Liver (tissue), 9 donors: ENCODE results near the gene TMEM119. TPM values are rescaled to one million over a fixed set of nuclear protein-coding genes. Genes with fewer than 3 reads are reported as not detected.

Experiments used
- DNase-seq: peaks from one replicate; pipeline ENCODE4 v3.0.0-alpha.2; 2017; ENCODE audit warnings: low spot score
- H3K27ac ChIP-seq, 2 donors: one replicate each; pipeline ENCODE4 v1.7.0; 2013; ENCODE audit warnings: inconsistent platforms in 2 of 2, low read length in 2 of 2, control low read depth in 1 of 2, low read depth in 1 of 2, mild to moderate bottlenecking in 1 of 2
- H3K27me3 ChIP-seq, 4 donors: one replicate each; pipeline versions ENCODE4 v1.6.1 to v1.7.0; 2013; ENCODE audit warnings: low read length in 3 of 4, inconsistent platforms in 1 of 4, mild to moderate bottlenecking in 1 of 4, moderate library complexity in 1 of 4; ENCODE audit not compliant: control insufficient read depth in 4 of 4, insufficient read depth in 4 of 4
- H3K36me3 ChIP-seq, 4 donors: one replicate each; pipeline versions ENCODE4 v1.6.1 to v1.7.0; 2013; ENCODE audit warnings: low read length in 3 of 4, mild to moderate bottlenecking in 3 of 4, low read depth in 1 of 4, moderate library complexity in 1 of 4; ENCODE audit not compliant: control insufficient read depth in 4 of 4, insufficient read depth in 3 of 4
- H3K4me1 ChIP-seq, 4 donors: one replicate each; pipeline versions ENCODE4 v1.6.1 to v1.7.0; 2013; ENCODE audit warnings: low read length in 3 of 4, mild to moderate bottlenecking in 3 of 4, moderate library complexity in 1 of 4; ENCODE audit not compliant: control insufficient read depth in 4 of 4, insufficient read depth in 4 of 4
- H3K4me3 ChIP-seq, 3 donors: one replicate each; pipeline versions ENCODE4 v1.6.1 to v1.7.0; 2013; ENCODE audit warnings: low read length in 3 of 3, control low read depth in 1 of 3, low read depth in 1 of 3, mild to moderate bottlenecking in 1 of 3
- H3K9ac ChIP-seq, 2 donors: one replicate each; pipeline ENCODE4 v1.7.0; 2013; ENCODE audit warnings: low read length in 2 of 2, mild to moderate bottlenecking in 2 of 2, moderate library complexity in 2 of 2, control low read depth in 1 of 2, low read depth in 1 of 2
- H3K9me3 ChIP-seq, 4 donors: one replicate each; pipeline versions ENCODE4 v1.6.1 to v1.7.0; 2013; ENCODE audit warnings: low read length in 3 of 4; ENCODE audit not compliant: control insufficient read depth in 4 of 4
- EGR1 ChIP-seq, 2 donors: IDR thresholded peaks; 2 replicates each; pipeline ENCODE4 v1.6.1; 2016 to 2018; ENCODE audit warnings: antibody characterized with exemption in 2 of 2, low read depth in 2 of 2
- FOXA1 ChIP-seq: IDR thresholded peaks from 2 replicates; pipeline ENCODE4 v1.6.1; 2016; ENCODE audit warnings: antibody characterized with exemption
- FOXA2 ChIP-seq: IDR thresholded peaks from 2 replicates; pipeline ENCODE4 v1.6.1; 2016; ENCODE audit warnings: antibody characterized with exemption
- GABPA ChIP-seq, 2 donors: IDR thresholded peaks in 1 of 2; conservative IDR thresholded peaks in 1 of 2; 2 replicates each; pipeline ENCODE4 v1.6.1; 2016; ENCODE audit warnings: antibody characterized with exemption in 2 of 2, mild to moderate bottlenecking in 1 of 2, moderate library complexity in 1 of 2
- HNF4A ChIP-seq, 2 donors: conservative IDR thresholded peaks; 2 replicates each; pipeline ENCODE4 v1.6.1; 2016; ENCODE audit warnings: antibody characterized with exemption in 2 of 2, mild to moderate bottlenecking in 2 of 2
- HNF4G ChIP-seq: IDR thresholded peaks from 2 replicates; pipeline ENCODE4 v1.6.1; 2016; ENCODE audit warnings: antibody characterized with exemption
- JUND ChIP-seq, 2 donors: IDR thresholded peaks; 2 replicates each; pipeline ENCODE4 v1.6.1; 2016; ENCODE audit warnings: antibody characterized with exemption in 2 of 2
- NR2F2 ChIP-seq: IDR thresholded peaks from 2 replicates; pipeline ENCODE4 v1.6.1; 2016; ENCODE audit warnings: antibody characterized with exemption
- RAD21 ChIP-seq, 2 donors: IDR thresholded peaks; 2 replicates each; pipeline ENCODE4 v1.6.1; 2016; ENCODE audit warnings: antibody characterized with exemption in 2 of 2, mild to moderate bottlenecking in 2 of 2
- RXRA ChIP-seq, 2 donors: IDR thresholded peaks; 2 replicates each; pipeline ENCODE4 v1.6.1; 2017 to 2018; ENCODE audit warnings: antibody characterized with exemption in 2 of 2, mild to moderate bottlenecking in 1 of 2
- SP1 ChIP-seq: IDR thresholded peaks from 2 replicates; pipeline ENCODE4 v1.6.1; 2018; ENCODE audit warnings: antibody characterized with exemption, mild to moderate bottlenecking
- TAF1 ChIP-seq: conservative IDR thresholded peaks from 2 replicates; pipeline ENCODE4 v1.6.1; 2016; ENCODE audit warnings: antibody characterized with exemption, mild to moderate bottlenecking
- YY1 ChIP-seq: IDR thresholded peaks from 2 replicates; pipeline ENCODE4 v1.6.1; 2016; ENCODE audit warnings: antibody characterized with exemption, mild to moderate bottlenecking
- WGBS: extraction: QIAGEN DNeasy Blood & Tissue Kit; methylation state at CpG from one replicate; pipeline ENCODE4 v1.1.7; 2013; 5-methylcytosine and 5-hydroxymethylcytosine counted together
- polyA plus RNA-seq, 2 donors: library from polyadenylated mRNA; stranded (reverse) in 1 of 2; unstranded in 1 of 2; fragments of 200-250 nt in 1 of 2; fragments of >200 nt in 1 of 2; fragmentation: Nextera tagmentation in 1 of 2; extraction: Ambion mirVana in 1 of 2; gene quantifications; one replicate each; pipeline versions ENCODE4 v1.2.1 to v1.2.3, GENCODE V29; 2013 to 2015
- total RNA-seq, 2 donors: library from RNA; depleted of rRNA; stranded (reverse); fragments of >200 nt; gene quantifications; one replicate each; pipeline ENCODE4 v1.2.3, GENCODE V29; 2014
- TF ChIP-seq, protein P1 (sequence below): IDR thresholded peaks from 2 replicates; pipeline ENCODE4 v1.6.1; 2016; ENCODE audit warnings: antibody characterized with exemption
- TF ChIP-seq, protein P2 (sequence below): IDR thresholded peaks from 2 replicates; pipeline ENCODE4 v1.6.1; 2016; ENCODE audit warnings: antibody characterized with exemption
- TF ChIP-seq, protein P3 (sequence below): IDR thresholded peaks from 2 replicates; pipeline ENCODE4 v1.6.1; 2016; ENCODE audit warnings: antibody characterized with exemption, mild to moderate bottlenecking
- TF ChIP-seq, protein P4 (sequence below): fragments of 150-350 bp; IDR thresholded peaks from 2 replicates; pipeline ENCODE4 v1.5.1; 2017; ENCODE audit warnings: improper control_type of control experiment, low read depth, low read length; ENCODE audit not compliant: missing input control
- TF ChIP-seq, protein P5 (sequence below): IDR thresholded peaks from 2 replicates; pipeline ENCODE4 v1.6.1; 2016; ENCODE audit warnings: antibody characterized with exemption
- donor health status: healthy.
- donor health status: healthy.
- donor health status: healthy.
- donor health status: healthy.
- donor health status: healthy.

TMEM119 gene
- total and polyA plus RNA-seq, 4 donors: 0.14 to 2.6 (median 0.38) TPM

DNA sequence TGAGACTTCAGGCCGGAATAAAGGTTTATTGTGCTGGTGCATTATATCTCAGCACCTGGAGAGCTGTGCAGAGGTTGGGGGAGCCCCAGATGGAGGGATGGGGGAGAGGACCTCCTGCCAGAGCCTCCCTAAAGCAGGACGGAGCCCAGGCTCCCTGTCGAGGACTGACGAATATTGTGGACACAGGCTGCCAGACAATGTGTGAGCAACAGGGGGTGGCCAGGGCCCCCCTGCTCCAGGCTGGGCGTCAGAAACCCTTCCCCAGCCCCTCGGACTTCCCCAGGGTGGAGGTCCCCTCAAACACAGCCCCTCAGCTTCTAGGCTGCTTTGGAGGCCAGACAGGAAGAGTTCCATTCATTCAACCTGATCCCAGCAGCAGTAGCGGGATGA lies 8.0 kb downstream of the TMEM119 start:
- no peak overlapping the region for H3K27ac ChIP-seq
- no peak overlapping the region for H3K4me3 ChIP-seq
- no peaks in the 10 kb centered on the region for H3K36me3 ChIP-seq
- no peaks in the 10 kb centered on the region for H3K4me1 ChIP-seq
- no peak overlapping the region for H3K9ac ChIP-seq
- H3K27me3 ChIP-seq: no peaks in the 10 kb centered on the region
- no peaks in the 10 kb centered on the region for H3K9me3 ChIP-seq
- no peak for DNase-seq
- 66% methylated on average over 7 of the region's 7 CpGs for WGBS
- TF ChIP-seq, protein P1, sequence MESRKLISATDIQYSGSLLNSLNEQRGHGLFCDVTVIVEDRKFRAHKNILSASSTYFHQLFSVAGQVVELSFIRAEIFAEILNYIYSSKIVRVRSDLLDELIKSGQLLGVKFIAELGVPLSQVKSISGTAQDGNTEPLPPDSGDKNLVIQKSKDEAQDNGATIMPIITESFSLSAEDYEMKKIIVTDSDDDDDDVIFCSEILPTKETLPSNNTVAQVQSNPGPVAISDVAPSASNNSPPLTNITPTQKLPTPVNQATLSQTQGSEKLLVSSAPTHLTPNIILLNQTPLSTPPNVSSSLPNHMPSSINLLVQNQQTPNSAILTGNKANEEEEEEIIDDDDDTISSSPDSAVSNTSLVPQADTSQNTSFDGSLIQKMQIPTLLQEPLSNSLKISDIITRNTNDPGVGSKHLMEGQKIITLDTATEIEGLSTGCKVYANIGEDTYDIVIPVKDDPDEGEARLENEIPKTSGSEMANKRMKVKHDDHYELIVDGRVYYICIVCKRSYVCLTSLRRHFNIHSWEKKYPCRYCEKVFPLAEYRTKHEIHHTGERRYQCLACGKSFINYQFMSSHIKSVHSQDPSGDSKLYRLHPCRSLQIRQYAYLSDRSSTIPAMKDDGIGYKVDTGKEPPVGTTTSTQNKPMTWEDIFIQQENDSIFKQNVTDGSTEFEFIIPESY: no peak
- TF ChIP-seq, protein P2, sequence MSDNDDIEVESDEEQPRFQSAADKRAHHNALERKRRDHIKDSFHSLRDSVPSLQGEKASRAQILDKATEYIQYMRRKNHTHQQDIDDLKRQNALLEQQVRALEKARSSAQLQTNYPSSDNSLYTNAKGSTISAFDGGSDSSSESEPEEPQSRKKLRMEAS: no peak
- TF ChIP-seq YY1 (no peak), HNF4G (no peak), FOXA2 (no peak), FOXA1 (no peak), NR2F2 (no peak), SP1 (no peak), RXRA (IDR thresholded peaks at IDR 0.05) (no peak), GABPA (IDR thresholded peaks at IDR 0.05 in 1 of 2, conservative IDR thresholded peaks at IDR 0.05 in 1 of 2) (no peak), HNF4A (conservative IDR thresholded peaks at IDR 0.05) (no peak), JUND (IDR thresholded peaks at IDR 0.05) (no peak), RAD21 (IDR thresholded peaks at IDR 0.05) (no peak), EGR1 (IDR thresholded peaks at IDR 0.05; ENCODE audit: low read depth in 2 of 2) (no peak), TAF1 (no peak)
- TF ChIP-seq, protein P3, sequence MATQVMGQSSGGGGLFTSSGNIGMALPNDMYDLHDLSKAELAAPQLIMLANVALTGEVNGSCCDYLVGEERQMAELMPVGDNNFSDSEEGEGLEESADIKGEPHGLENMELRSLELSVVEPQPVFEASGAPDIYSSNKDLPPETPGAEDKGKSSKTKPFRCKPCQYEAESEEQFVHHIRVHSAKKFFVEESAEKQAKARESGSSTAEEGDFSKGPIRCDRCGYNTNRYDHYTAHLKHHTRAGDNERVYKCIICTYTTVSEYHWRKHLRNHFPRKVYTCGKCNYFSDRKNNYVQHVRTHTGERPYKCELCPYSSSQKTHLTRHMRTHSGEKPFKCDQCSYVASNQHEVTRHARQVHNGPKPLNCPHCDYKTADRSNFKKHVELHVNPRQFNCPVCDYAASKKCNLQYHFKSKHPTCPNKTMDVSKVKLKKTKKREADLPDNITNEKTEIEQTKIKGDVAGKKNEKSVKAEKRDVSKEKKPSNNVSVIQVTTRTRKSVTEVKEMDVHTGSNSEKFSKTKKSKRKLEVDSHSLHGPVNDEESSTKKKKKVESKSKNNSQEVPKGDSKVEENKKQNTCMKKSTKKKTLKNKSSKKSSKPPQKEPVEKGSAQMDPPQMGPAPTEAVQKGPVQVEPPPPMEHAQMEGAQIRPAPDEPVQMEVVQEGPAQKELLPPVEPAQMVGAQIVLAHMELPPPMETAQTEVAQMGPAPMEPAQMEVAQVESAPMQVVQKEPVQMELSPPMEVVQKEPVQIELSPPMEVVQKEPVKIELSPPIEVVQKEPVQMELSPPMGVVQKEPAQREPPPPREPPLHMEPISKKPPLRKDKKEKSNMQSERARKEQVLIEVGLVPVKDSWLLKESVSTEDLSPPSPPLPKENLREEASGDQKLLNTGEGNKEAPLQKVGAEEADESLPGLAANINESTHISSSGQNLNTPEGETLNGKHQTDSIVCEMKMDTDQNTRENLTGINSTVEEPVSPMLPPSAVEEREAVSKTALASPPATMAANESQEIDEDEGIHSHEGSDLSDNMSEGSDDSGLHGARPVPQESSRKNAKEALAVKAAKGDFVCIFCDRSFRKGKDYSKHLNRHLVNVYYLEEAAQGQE: no peak
- TF ChIP-seq, protein P4, sequence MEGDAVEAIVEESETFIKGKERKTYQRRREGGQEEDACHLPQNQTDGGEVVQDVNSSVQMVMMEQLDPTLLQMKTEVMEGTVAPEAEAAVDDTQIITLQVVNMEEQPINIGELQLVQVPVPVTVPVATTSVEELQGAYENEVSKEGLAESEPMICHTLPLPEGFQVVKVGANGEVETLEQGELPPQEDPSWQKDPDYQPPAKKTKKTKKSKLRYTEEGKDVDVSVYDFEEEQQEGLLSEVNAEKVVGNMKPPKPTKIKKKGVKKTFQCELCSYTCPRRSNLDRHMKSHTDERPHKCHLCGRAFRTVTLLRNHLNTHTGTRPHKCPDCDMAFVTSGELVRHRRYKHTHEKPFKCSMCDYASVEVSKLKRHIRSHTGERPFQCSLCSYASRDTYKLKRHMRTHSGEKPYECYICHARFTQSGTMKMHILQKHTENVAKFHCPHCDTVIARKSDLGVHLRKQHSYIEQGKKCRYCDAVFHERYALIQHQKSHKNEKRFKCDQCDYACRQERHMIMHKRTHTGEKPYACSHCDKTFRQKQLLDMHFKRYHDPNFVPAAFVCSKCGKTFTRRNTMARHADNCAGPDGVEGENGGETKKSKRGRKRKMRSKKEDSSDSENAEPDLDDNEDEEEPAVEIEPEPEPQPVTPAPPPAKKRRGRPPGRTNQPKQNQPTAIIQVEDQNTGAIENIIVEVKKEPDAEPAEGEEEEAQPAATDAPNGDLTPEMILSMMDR: no peak
- TF ChIP-seq, protein P5, sequence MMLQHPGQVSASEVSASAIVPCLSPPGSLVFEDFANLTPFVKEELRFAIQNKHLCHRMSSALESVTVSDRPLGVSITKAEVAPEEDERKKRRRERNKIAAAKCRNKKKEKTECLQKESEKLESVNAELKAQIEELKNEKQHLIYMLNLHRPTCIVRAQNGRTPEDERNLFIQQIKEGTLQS: no peak
